ENCODE measurements around the gene RALB.

RALB gene

GRCh38 chr2:120252225-120253020, at the start of gene RALB:
Gene RALB (plus strand): TSS chr2:120252852. CDS start chr2:120278665, 25,813 bp downstream.
- in situ Hi-C loops (cut with HindIII; ENCODE audit: low sequenced_read_pairs), result no loop called here

GRCh38 chr2:120203251-120204021, 49.2 kb upstream of the RALB start:
- in situ Hi-C loops (cut with HindIII; ENCODE audit: low sequenced_read_pairs), result loop anchor here (5.0 kb wide), 1 partner anchor 71 kb away; no protein-coding TSS in a partner anchor

GRCh38 chr2:120204022-120204405, 48.6 kb upstream of the RALB start:
- in situ Hi-C loops (cut with HindIII; ENCODE audit: low sequenced_read_pairs), result loop anchor here (5.0 kb wide), 1 partner anchor 72 kb away; no protein-coding TSS in a partner anchor

GRCh38 chr2:120204417-120204816, 48.2 kb upstream of the RALB start:
- in situ Hi-C loops (cut with HindIII; ENCODE audit: low sequenced_read_pairs), result loop anchor here (5.0 kb wide), 1 partner anchor 72 kb away; no protein-coding TSS in a partner anchor

GRCh38 chr2:120204945-120205670, 47.5 kb upstream of the RALB start:
- in situ Hi-C loops (cut with HindIII; ENCODE audit: low sequenced_read_pairs), result loop anchor here (5.0 kb wide), 1 partner anchor 73 kb away; no protein-coding TSS in a partner anchor

- in situ Hi-C loops (cut with HindIII; ENCODE audit: low sequenced_read_pairs), result no loop called here
These were observed 46.5 kb upstream of the RALB start for GRCh38 chr2:120206022-120206581.

- in situ Hi-C loops (cut with HindIII; ENCODE audit: low sequenced_read_pairs), result no loop called here
These were observed 44.0 kb upstream of the RALB start for GRCh38 chr2:120208381-120209353.

- in situ Hi-C loops (cut with HindIII; ENCODE audit: low sequenced_read_pairs), result no loop called here
These were observed 43.0 kb upstream of the RALB start for GRCh38 chr2:120209427-120210269.

- in situ Hi-C loops (cut with HindIII; ENCODE audit: low sequenced_read_pairs), result no loop called here
These were observed 42.4 kb upstream of the RALB start for GRCh38 chr2:120210270-120210693.

GRCh38 chr2:120218181-120218580, 34.5 kb upstream of the RALB start:
- in situ Hi-C loops (cut with HindIII; ENCODE audit: low sequenced_read_pairs), result no loop called here

- in situ Hi-C loops (cut with HindIII; ENCODE audit: low sequenced_read_pairs), result no loop called here
These were observed 33.4 kb upstream of the RALB start for GRCh38 chr2:120219291-120219690.

GRCh38 chr2:120219766-120220165, 32.9 kb upstream of the RALB start:
- in situ Hi-C loops (cut with HindIII; ENCODE audit: low sequenced_read_pairs), result no loop called here

GRCh38 chr2:120220756-120221155, 31.9 kb upstream of the RALB start:
- in situ Hi-C loops (cut with HindIII; ENCODE audit: low sequenced_read_pairs), result no loop called here

GRCh38 chr2:120221616-120222015, 31.0 kb upstream of the RALB start:
- in situ Hi-C loops (cut with HindIII; ENCODE audit: low sequenced_read_pairs), result no loop called here

- in situ Hi-C loops (cut with HindIII; ENCODE audit: low sequenced_read_pairs), result no loop called here
These were observed 30.2 kb upstream of the RALB start for GRCh38 chr2:120222186-120223033.

GRCh38 chr2:120223034-120223912, 29.4 kb upstream of the RALB start, which contains the start of gene TMEM185B:
Gene TMEM185B (minus strand): TSS chr2:120223400. CDS start chr2:120222976, 424 bp downstream.
- in situ Hi-C loops (cut with HindIII; ENCODE audit: low sequenced_read_pairs), result no loop called here

- in situ Hi-C loops (cut with HindIII; ENCODE audit: low sequenced_read_pairs), result no loop called here
These were observed 28.4 kb upstream of the RALB start for GRCh38 chr2:120224256-120224655.

Data from endothelial cell of hepatic sinusoid (primary cell).